HEK293 (cell line): ENCODE measurements around the gene ITGB3.

Experiments used
- CTCF ChIP-seq: fragments of 450-650 bp; formaldehyde crosslinking; IDR thresholded peaks from 2 replicates; pipeline ENCODE4 v1.5.1; 2016; ENCODE audit warnings: missing biosample characterization, missing genetic modification characterization
- ZBTB21 ChIP-seq: fragments of 450-650 bp; formaldehyde crosslinking; IDR thresholded peaks from 2 replicates; pipeline ENCODE4 v1.5.1; 2017; ENCODE audit warnings: missing biosample characterization, missing genetic modification characterization
- ZNF121 ChIP-seq: fragments of 450-650 bp; formaldehyde crosslinking; IDR thresholded peaks from 2 replicates; pipeline ENCODE4 v1.5.1; 2016; ENCODE audit warnings: missing biosample characterization, missing genetic modification characterization
- ZNF214 ChIP-seq: fragments of 450-650 bp; formaldehyde crosslinking; IDR thresholded peaks from 2 replicates; pipeline ENCODE4 v1.5.1; 2017; ENCODE audit warnings: missing biosample characterization, mild to moderate bottlenecking, missing genetic modification characterization, borderline replicate concordance
- ZNF544 ChIP-seq: fragments of 450-650 bp; formaldehyde crosslinking; IDR thresholded peaks from 2 replicates; pipeline ENCODE4 v1.5.0; 2017; ENCODE audit warnings: missing biosample characterization, missing genetic modification characterization
- ZNF830 ChIP-seq: fragments of 450-650 bp; IDR thresholded peaks from 2 replicates; pipeline ENCODE4 v1.5.0; 2018; ENCODE audit warnings: missing biosample characterization, missing genetic modification characterization, low read depth, mild to moderate bottlenecking, moderate library complexity
- TF ChIP-seq, protein P1 (sequence below): fragments of 450-650 bp; formaldehyde crosslinking; IDR thresholded peaks from 2 replicates; pipeline ENCODE4 v1.5.1; 2016; ENCODE audit warnings: missing biosample characterization, missing genetic modification characterization

DNA sequence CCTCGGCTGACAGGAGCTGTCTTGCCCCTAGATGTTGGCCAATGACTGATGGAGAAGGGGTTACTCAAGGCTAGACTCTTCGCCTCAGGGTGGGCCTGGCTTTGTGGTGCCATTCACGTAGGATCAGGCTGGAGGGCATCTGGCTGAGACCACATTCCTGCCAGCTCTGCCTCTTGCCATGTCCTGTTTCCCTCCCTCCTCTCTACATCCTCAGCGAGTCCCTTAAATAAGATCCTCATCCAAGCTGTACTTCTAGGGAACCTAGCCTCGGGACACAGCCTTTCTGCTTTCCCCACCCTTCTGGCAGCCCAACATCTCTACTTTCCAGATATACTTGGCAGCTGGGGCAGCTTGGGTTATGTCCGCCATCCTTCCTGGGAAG lies 42.2 kb downstream of the ITGB3 start:
- TF ChIP-seq ZNF214 (tag by site-specific recombination) (no peak), ZNF121 (tag by site-specific recombination) (no peak), ZNF544 (tag by site-specific recombination) (no peak), ZBTB21 (tag by site-specific recombination) (no peak), CTCF (tag by site-specific recombination) (no peak), ZNF830 (no peak)
- TF ChIP-seq, protein P1, sequence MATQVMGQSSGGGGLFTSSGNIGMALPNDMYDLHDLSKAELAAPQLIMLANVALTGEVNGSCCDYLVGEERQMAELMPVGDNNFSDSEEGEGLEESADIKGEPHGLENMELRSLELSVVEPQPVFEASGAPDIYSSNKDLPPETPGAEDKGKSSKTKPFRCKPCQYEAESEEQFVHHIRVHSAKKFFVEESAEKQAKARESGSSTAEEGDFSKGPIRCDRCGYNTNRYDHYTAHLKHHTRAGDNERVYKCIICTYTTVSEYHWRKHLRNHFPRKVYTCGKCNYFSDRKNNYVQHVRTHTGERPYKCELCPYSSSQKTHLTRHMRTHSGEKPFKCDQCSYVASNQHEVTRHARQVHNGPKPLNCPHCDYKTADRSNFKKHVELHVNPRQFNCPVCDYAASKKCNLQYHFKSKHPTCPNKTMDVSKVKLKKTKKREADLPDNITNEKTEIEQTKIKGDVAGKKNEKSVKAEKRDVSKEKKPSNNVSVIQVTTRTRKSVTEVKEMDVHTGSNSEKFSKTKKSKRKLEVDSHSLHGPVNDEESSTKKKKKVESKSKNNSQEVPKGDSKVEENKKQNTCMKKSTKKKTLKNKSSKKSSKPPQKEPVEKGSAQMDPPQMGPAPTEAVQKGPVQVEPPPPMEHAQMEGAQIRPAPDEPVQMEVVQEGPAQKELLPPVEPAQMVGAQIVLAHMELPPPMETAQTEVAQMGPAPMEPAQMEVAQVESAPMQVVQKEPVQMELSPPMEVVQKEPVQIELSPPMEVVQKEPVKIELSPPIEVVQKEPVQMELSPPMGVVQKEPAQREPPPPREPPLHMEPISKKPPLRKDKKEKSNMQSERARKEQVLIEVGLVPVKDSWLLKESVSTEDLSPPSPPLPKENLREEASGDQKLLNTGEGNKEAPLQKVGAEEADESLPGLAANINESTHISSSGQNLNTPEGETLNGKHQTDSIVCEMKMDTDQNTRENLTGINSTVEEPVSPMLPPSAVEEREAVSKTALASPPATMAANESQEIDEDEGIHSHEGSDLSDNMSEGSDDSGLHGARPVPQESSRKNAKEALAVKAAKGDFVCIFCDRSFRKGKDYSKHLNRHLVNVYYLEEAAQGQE (tag by site-specific recombination): no peak
